Right lung (tissue), 10 donors: ENCODE results near the gene ELFN2. TPM values are rescaled to one million over a fixed set of nuclear protein-coding genes. Genes with fewer than 3 reads are reported as not detected.
"Not testable (repeated sequence)": the region's sequence is repeated elsewhere in the genome, so short reads cannot be mapped to it uniquely, and the experiment has no call there.

Source experiments
- DNase-seq, 2 donors: peaks; one replicate each; pipeline ENCODE4 v3.0.0-alpha.2; 2013
- long read RNA-seq, 8 donors: transcript quantifications; one replicate each; lab custom pipeline, GENCODE V29; 2026
- polyA plus RNA-seq, 5 donors: library from polyadenylated mRNA; unstranded; fragments of 120-200 nt; gene quantifications; one replicate each; pipeline versions ENCODE4 v1.2.1 to v1.2.3, GENCODE V29; 2013; ENCODE audit warnings: inconsistent platforms in 1 of 5, low replicate concordance in 1 of 5; ENCODE audit not compliant: insufficient read length in 5 of 5, insufficient read depth in 1 of 5

The ELFN2 gene
- 1 to 10 TPM in 3 of 5 donors, under 1 TPM in 2; 0.51 to 2.0 (median 1.3) TPM for polyA plus RNA-seq
- long read RNA-seq, donor 1 = 0 reads
- long read RNA-seq, donor 2 = 0 reads
- long read RNA-seq, donor 3 = 0 reads
- long read RNA-seq, donor 4 = 0 reads
- long read RNA-seq, donor 5, partial matches to known transcripts = 0 of 1 reads
- long read RNA-seq, donor 5, other reads (novel, unspliced or antisense) = 0 of 1 reads
- long read RNA-seq, donor 6, partial matches to known transcripts = 0 of 1 reads
- long read RNA-seq, donor 6, other reads (novel, unspliced or antisense) = 0 of 1 reads
- long read RNA-seq, donor 7 = 0 reads
- long read RNA-seq, donor 8 = 0 reads

DNA sequence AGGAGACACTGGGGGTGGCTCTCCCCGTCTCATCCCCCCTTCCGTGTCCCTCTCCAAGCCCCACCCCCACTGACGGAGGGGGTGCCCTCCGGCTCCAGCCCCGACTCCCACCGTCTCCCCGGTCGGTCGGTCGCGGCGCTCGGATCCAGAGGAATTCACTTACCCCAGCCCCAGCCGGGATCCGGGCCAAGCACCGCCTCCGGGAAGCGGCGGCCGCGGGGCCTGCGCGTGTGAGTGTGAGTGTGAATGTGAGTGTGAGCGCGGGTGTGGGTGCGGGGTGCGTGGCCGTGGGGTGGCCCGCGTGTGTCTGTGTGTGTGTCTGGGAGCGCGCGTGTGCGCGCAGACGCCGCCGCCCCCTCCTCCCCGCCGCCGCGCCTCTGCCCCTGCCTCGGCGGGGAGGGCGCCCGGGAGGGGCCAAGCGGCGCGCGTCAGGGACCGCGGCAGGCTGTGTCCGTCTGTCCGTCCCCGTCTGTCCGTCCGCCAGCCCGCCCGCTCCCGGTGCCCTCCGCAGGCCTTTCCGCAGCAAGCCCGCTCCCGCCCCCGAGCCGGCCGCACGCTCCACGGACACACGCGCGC lies at the start of gene ELFN2:
TSS of gene ELFN2 (minus strand) at position 345 of the 576 bp plus-strand sequence. CDS start 51,945 bp downstream, outside the sequence.
- peak; percentile 47 to 51 for DNase-seq

DNA sequence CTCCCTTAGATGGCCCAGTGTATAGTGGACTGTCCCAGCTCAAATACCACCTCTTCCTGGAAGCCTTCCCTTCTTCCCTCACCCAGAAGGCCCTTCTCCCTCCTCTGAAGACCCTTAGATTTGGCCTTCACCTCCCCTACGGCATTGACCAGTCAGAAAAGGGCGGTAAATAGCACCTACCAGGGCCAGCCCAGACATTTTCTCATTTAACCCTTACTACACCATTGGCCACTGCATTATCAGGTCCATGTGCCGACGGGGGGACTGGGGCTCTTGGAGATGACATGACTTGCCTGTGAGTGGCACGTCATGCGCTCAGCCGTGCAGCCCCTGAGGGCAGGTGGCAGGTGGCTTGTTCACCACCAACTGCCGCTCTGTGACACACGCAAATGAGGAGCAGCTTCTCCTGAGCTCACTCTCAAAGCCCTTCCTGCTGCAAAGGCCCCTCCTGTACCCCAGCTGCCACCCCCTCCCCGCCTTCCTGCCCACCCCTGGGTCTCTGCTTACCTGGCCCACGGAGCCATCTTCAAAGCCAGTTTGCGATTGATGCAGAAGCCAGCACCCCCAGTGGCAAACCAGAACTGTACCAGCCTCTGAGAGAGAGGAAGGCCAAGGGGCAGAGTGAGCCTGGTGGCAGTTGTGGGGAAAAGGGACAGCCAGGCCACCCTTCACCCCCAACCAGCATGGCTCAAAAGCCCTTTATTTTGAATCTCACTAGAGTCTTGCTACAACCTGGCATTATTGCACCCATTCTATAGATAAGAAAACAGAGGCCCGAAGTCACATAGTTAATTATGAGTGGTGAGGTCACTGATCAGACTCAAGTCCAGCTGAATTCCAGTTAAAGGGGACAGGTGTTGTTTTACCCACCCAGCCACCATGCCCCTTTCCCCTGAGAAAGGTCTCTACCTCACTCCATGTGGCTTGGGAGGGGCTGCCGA lies 49.4 kb upstream of the ELFN2 start:
- no peak for DNase-seq

GRCh38 chr22:37474447-37475090 lies 47.3 kb upstream of the ELFN2 start:
- DNase-seq = no peak

DNA sequence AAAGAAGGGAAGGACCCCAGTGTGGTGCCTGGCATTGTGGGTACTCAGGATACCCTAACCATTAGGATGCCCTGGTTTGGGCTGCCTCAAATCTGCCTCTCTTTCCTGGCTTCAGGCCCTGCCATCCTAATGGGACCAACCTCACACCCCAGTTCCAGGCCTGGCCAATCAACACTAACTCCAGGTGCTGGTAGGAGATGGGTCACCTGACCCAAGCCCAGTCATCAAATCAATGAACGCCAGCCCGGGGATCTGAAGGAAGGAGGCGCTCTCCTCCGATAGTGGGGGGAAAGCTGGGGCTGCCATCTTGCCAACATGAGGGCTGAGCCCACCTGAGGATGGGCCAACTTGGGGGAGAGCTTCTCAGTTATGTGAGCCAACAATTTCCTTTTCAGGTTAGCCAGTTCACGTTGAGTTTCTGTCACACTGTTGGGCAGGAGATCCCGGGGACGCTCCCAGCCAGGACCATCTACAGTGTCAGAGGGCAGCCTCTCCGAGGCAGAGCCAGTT lies 46.2 kb upstream of the ELFN2 start:
- no peak for DNase-seq

DNA sequence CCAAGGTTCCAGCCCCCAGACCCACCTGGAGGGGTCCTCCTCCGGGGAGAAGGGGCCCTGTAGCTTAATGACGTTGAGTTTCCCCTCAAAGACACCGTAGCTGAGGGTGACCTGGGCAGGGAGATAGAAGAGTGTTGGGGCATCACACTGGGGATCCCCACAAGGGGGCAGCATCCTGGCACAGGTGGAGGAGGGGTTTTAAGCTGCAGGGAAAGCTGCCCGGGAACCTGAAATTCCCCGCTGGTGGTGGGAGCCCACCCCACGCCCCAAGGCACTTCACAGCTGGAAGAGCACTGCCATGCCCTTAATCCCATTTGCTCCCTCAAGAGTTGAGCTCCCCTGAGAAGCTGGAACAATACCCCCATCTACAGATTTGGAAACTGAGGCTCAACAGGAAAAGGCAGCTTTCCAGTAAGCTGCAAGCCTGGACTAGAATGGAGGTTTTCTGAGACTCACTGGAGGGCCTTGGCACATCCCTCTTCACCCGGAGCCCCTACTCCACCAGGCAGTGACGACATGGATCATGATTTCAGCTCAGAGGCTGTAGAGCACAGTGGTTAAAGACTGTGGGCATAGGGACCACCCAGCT lies 45.2 kb upstream of the ELFN2 start:
- DNase-seq = no peak

DNA sequence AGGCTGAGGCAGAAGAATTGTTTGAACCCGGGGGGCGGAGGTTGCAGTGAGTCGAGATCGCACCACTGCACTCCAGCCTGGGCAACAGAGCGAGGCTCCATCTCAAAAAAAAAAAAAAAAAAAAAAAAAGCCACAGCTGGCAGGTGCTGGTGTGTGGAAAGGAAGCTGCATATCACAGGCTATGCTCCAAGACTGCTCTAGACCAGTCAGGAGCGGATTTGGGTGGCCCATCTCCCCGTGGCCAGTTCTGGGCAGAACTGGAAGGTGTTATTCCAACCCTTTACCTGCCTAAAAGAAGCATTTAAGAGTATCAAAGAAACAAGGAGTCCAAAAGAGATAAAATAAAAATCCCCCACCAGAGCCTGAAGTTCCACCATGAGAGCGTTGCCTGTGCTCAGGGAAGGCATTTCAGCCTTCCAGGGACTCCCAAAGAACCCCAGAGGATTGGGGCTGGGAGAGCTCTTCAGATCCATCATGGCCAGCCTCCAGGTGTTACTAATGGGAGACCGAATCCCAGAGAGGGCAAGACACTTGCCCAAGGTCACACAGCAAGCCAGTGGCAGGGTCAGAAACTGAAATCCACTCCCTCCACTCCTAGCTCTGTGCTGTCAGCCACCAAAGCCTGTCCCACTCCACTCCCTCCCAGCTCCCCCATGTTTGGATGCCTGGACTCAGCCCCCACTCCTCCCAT lies 44.6 kb upstream of the ELFN2 start:
- DNase-seq = no peak

DNA sequence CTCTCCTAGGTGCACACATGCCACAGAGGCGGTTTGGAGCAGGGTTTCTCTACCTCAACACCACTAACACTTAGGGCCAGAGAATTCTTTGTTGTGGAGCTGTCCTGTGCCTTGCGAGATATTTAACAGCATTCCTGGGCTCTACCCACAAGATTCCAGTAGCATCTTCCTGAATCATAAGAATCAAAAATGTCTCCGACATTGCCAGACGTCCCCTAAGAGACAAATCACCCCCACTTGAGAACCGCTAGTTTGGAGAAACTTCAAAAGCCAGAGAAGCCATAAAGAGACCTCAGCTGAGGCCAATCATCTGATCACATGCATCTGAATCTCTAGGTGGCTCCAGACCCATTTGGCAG lies 42.8 kb upstream of the ELFN2 start:
- no peak for DNase-seq

- DNase-seq = no peak
Observed at GRCh38 chr22:37469416-37470086, 42.3 kb upstream of the ELFN2 start.

GRCh38 chr22:37468201-37468695 lies 41.0 kb upstream of the ELFN2 start:
- not testable (repeated sequence) for DNase-seq

DNA sequence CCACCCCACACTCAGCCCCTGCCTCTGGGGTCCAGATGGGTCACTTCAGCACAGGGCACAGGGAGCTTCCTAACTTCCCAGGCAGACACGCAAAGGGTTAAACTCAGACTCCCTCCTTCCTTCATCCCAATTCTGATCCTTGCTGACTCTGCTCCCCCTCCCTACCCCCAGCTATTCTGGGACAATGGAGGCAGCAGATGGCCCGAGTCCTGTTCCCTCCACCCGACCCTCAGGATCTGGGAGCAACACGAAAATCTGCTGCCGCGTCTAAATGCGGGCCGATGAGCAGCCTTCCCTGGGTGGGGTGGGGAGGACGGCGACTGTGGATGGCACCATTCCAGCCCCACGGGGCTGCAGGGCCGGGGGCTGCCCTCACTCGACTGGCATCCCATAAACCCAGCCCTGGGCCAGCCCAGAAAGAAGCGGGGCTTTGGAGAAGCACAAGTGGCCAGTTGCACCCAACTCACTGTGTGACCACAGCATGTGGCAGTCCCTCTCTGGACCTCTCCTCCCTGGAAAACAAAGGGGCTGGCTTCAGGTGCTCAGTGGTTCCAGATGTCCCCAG lies 40.2 kb upstream of the ELFN2 start:
- DNase-seq = no peak

GRCh38 chr22:37464181-37464580 lies 36.9 kb upstream of the ELFN2 start:
- DNase-seq = no peak

GRCh38 chr22:37462983-37463382 lies 35.7 kb upstream of the ELFN2 start:
- DNase-seq = no peak

DNA sequence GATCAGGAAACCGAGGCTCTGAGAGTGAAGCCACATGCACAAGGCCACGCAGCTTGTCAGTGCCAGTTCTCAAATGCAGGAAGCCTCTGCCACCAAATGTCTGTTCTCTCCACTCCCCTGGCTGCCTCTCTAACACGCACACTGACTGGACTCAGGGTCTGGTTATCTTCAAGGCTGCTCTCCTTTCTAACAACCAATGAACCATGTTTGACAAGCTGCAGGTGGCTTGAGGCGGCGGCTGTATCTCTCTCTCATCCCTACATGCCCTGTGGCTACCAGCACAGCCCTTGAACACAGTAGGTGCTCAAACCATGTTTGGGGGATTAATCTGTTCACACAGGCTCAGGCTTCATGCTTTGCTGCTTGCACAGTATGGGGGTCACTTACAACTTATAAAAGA lies 35.2 kb upstream of the ELFN2 start:
- no peak for DNase-seq

GRCh38 chr22:37461961-37462360 lies 34.7 kb upstream of the ELFN2 start:
- no peak for DNase-seq

DNA sequence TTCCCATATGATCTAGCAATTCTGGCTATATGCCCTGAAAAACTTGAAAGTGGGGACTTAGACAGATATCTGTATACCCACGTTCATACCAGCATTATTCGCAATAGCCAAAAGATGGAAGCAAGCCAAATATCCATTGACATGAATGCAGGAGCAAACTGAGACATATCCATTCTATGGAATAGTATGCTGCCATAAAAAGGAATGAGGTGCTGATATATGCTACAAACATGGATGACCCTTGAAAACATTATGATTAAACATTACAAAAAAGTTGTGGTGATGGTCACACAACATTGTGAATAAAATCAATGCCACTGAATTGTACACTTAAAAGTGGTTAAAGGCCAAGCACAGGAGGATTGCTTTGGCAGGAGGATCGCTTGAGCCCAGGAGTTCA lies 33.4 kb upstream of the ELFN2 start:
- DNase-seq = no peak

- no peak for DNase-seq
Observed at GRCh38 chr22:37459206-37459605, 31.9 kb upstream of the ELFN2 start.

- peak; percentile 18 to 40 for DNase-seq
Observed at GRCh38 chr22:37457093-37457893, 30.0 kb upstream of the ELFN2 start.

DNA sequence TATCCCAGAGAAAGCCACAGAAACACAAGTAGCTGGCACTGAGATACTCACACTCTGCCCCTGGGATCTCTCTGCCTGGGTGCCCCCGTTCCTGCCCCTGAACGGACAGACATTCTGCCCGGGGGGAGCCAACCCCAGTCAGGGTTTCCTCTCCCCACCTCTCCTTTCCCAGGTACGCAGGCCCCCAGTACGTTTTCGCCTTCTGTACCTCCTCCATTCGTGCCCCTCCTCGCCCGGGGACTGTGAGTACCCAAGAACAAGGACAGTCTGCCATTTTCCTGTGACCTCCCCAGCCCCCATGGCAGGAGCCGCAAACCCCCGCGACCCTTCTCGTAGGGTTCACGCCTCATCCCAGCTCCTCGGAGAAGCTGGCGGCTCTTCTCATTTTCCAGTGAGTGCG lies 29.1 kb upstream of the ELFN2 start:
- no peak for DNase-seq

DNA sequence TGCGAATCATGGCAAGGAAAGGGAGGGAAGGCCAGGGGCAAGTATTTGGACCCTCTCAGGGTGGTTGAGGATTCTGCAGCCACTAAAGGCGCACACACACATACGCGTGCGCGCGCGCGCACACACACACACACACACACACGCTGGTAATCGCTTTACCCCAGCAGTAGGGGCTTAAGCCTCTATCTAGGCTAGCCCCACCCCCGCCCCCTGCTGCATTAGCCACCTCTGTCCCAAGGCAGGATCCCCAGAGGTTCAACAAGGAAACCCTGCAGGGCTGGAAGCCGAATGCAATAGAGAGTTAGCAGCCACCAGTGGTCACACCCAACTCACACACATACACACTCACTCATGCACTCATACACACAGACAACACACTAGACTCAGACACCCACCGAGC lies 28.6 kb upstream of the ELFN2 start:
- no peak for DNase-seq
